GM19372 (cell line): ENCODE data around the gene DGKZ.

Experiments used
- ATAC-seq: cut with Tn5 transposase; IDR thresholded peaks from one replicate; pipeline ENCODE4 v1.9.1; 2021; ENCODE audit warnings: mild to moderate bottlenecking, low read depth, moderate library complexity; ENCODE audit not compliant: unreplicated experiment

Gene DGKZ

GRCh38 chr11:46390331-46391171 is 43.3 kb downstream of the DGKZ start:
- no peak for ATAC-seq

GRCh38 chr11:46391186-46391577 is 43.9 kb downstream of the DGKZ start:
- ATAC-seq = no peak

- ATAC-seq = no peak
These were observed 44.5 kb downstream of the DGKZ start, which contains the start of gene CHRM4 for GRCh38 chr11:46391578-46392420. Gene CHRM4 (minus strand): TSS chr11:46391776. CDS start chr11:46386557, 5,219 bp downstream.

GRCh38 chr11:46392421-46393230 is 45.4 kb downstream of the DGKZ start:
- ATAC-seq = no peak

- ATAC-seq = no peak
These were observed 46.0 kb downstream of the DGKZ start for GRCh38 chr11:46393231-46393616.

- no peak for ATAC-seq
These were observed 46.5 kb downstream of the DGKZ start for GRCh38 chr11:46393759-46394158.

- no peak for ATAC-seq
These were observed 50.3 kb downstream of the DGKZ start for GRCh38 chr11:46397526-46397925.

- no peak for ATAC-seq
These were observed 56.0 kb downstream of the DGKZ start for GRCh38 chr11:46402957-46403902.

GRCh38 chr11:46404476-46405017 is 57.3 kb downstream of the DGKZ start:
- ATAC-seq = no peak

- no peak for ATAC-seq
These were observed 60.4 kb downstream of the DGKZ start for GRCh38 chr11:46407635-46408034.

GRCh38 chr11:46408407-46408986 is 61.2 kb downstream of the DGKZ start:
- no peak for ATAC-seq

GRCh38 chr11:46410021-46410420 is 62.8 kb downstream of the DGKZ start:
- no peak for ATAC-seq

GRCh38 chr11:46413760-46414465 is 66.7 kb downstream of the DGKZ start:
- no peak for ATAC-seq

GRCh38 chr11:46414466-46414796 is 67.2 kb downstream of the DGKZ start:
- ATAC-seq = no peak

- ATAC-seq = no peak
These were observed 67.6 kb downstream of the DGKZ start for GRCh38 chr11:46414879-46415278.

- ATAC-seq = no peak
These were observed 70.4 kb downstream of the DGKZ start for GRCh38 chr11:46417711-46418110.

- no peak for ATAC-seq
These were observed 71.5 kb downstream of the DGKZ start for GRCh38 chr11:46418751-46419150.

- ATAC-seq = no peak
These were observed 73.2 kb downstream of the DGKZ start for GRCh38 chr11:46420513-46420912.
